ENCODE results near the gene LRRFIP1. TPM values are rescaled to one million over a fixed set of nuclear protein-coding genes. Genes with fewer than 3 reads are reported as not detected.

Gene LRRFIP1
- total and polyA plus RNA-seq, 2 donors (not counting 3 experiments of a cell fraction or from before 2014, with no cell fraction given): 39.2 to 179 TPM

DNA sequence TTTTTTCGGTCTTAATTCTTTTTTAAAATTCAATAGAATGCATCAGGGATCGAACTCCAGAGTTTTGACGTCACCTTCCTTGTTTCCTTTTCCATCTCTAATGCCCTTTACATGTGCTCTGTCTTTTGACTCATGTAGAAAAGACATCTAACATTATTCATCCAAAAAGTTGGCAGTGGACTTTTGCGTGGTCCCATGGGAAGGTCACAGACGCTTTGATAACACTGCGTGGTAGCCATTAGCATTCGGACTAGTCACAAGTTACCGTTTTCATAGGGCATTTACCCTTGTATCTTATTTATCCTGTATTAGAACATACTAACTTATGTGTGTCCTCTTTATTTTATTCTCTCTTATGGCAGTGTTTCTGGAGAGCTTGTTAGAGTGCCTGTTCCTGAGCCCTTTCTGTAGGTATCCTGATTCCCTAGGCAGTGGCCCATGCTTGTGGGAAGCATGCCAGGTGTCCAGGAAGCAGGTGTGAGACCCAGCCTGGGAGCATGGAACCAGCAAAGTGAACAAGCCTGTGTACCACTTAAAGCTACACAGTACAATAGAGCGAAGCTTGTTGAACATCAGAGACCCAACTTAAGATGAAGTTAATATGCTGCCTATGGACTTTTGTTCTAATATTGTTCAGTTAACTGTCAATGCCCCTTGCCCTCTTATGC, 97.6 kb downstream of the LRRFIP1 start:
- no peak overlapping the region for H3K9ac ChIP-seq (replicated peaks; ENCODE audit: extremely low read depth, insufficient read depth, low read length)
- H3K9me1 ChIP-seq (replicated peaks; ENCODE audit: control insufficient read depth, extremely low read depth, insufficient read depth, low read length): peaks cover 3% of the 10 kb centered on the region
- no TSS peak for BruUV-seq (replicated peaks)
- H4K20me1 ChIP-seq (replicated peaks; ENCODE audit: control insufficient read depth, extremely low read depth, insufficient read depth, low read length): no peaks in the 10 kb centered on the region
- intact Hi-C loops (cut with micrococcal nuclease): no loop called here
- TF ChIP-seq, protein P1, sequence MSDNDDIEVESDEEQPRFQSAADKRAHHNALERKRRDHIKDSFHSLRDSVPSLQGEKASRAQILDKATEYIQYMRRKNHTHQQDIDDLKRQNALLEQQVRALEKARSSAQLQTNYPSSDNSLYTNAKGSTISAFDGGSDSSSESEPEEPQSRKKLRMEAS (IDR thresholded peaks at IDR 0.05; ENCODE audit: insufficient read depth, insufficient read length): no peak
- TF ChIP-seq EZH2 (IDR thresholded peaks at IDR 0.05; ENCODE audit: borderline replicate concordance, low read depth, low read length, severe bottlenecking): no peak
- TF ChIP-seq FOS (IDR thresholded peaks at IDR 0.05; ENCODE audit: borderline replicate concordance, insufficient read depth, low read length): no peak
- TF ChIP-seq, protein P2, sequence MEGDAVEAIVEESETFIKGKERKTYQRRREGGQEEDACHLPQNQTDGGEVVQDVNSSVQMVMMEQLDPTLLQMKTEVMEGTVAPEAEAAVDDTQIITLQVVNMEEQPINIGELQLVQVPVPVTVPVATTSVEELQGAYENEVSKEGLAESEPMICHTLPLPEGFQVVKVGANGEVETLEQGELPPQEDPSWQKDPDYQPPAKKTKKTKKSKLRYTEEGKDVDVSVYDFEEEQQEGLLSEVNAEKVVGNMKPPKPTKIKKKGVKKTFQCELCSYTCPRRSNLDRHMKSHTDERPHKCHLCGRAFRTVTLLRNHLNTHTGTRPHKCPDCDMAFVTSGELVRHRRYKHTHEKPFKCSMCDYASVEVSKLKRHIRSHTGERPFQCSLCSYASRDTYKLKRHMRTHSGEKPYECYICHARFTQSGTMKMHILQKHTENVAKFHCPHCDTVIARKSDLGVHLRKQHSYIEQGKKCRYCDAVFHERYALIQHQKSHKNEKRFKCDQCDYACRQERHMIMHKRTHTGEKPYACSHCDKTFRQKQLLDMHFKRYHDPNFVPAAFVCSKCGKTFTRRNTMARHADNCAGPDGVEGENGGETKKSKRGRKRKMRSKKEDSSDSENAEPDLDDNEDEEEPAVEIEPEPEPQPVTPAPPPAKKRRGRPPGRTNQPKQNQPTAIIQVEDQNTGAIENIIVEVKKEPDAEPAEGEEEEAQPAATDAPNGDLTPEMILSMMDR (IDR thresholded peaks at IDR 0.05; ENCODE audit: extremely low read depth in 1 of 2, insufficient read depth in 1 of 2, low read depth in 1 of 2, low read length in 2 of 2): no peak
- no peak for TF ChIP-seq POLR2AphosphoS5 (IDR thresholded peaks at IDR 0.05; ENCODE audit: insufficient read depth, low read depth, low read length)
- TF ChIP-seq GATA2 (IDR thresholded peaks at IDR 0.05; ENCODE audit: insufficient read depth, insufficient read length, low read depth, low read length): no peak
- TF ChIP-seq MYC (IDR thresholded peaks at IDR 0.05; ENCODE audit: low read depth, low read length): no peak
- no peak for TF ChIP-seq POLR2A (IDR thresholded peaks at IDR 0.05; ENCODE audit: low read depth, low read length)
- TF ChIP-seq JUN (IDR thresholded peaks at IDR 0.05; ENCODE audit: borderline replicate concordance, insufficient read depth, insufficient read length, low read depth): no peak
- CTCF ChIA-PET: interaction anchor here (1.0 to 1.8 kb wide), 3 partner anchors 10 to 52 kb away, joined by 3 to 8 read pairs (median 3); no protein-coding TSS in a partner anchor
- POLR2A ChIA-PET: no interaction called here
- H3K79me2 ChIP-seq (ENCODE audit: control insufficient read depth, insufficient read depth, low read length): peaks cover 69% of the 10 kb centered on the region
- H3K4me3 ChIP-seq (replicated peaks in 1 of 3; ENCODE audit: insufficient read depth in 1 of 3, low read depth in 1 of 3, low read length in 3 of 3): no peak overlapping the region
- no peak overlapping the region for H2AFZ ChIP-seq (ENCODE audit: low read depth, low read length)
- H3K9me3 ChIP-seq (replicated peaks; ENCODE audit: control insufficient read depth, insufficient read depth, low read length): no peaks in the 10 kb centered on the region
- no peaks in the 10 kb centered on the region for H3K36me3 ChIP-seq (ENCODE audit: control insufficient read depth in 2 of 2, extremely low read depth in 1 of 2, insufficient read depth in 2 of 2, low read length in 2 of 2)
- DNase-seq (ENCODE audit: low read depth, low spot score) (peak; percentile 37), FAIRE-seq (no peak)
- dilution Hi-C loops (cut with MboI; ENCODE audit: extremely low pct_ligation_motif_present, low sequenced_read_pairs): no loop called here
- H3K4me1 ChIP-seq (ENCODE audit: control insufficient read depth, extremely low read depth, insufficient read depth, low read length): peaks cover 34% of the 10 kb centered on the region
- no peaks in the 10 kb centered on the region for H3K27me3 ChIP-seq (ENCODE audit: control insufficient read depth in 2 of 2, insufficient read depth in 2 of 2, low read length in 2 of 2)
- H3K4me2 ChIP-seq (ENCODE audit: insufficient read depth, low read length): no peak overlapping the region
- H3K27ac ChIP-seq (ENCODE audit: insufficient read depth, low read depth, low read length): no peak overlapping the region

Measured in endothelial cell of umbilical vein (primary cell).